ENCODE measurements around the gene SDK2. TPM values are rescaled to one million over a fixed set of nuclear protein-coding genes. Genes with fewer than 3 reads are reported as not detected.

The SDK2 gene
- total RNA-seq, 1 donor from 2014 or later = 31.2 TPM

- no peaks in the 10 kb centered on the region for H3K9me3 Mint-ChIP-seq
- H3K27me3 Mint-ChIP-seq (ENCODE audit: low read depth) = peaks cover 6% of the 10 kb centered on the region
- no peak overlapping the region for H3K4me3 Mint-ChIP-seq
- H3K4me1 Mint-ChIP-seq = peaks cover 36% of the 10 kb centered on the region
- H3K27ac Mint-ChIP-seq (ENCODE audit: unreplicated experiment) = peak overlapping the region; percentile 35
- no peak for TF ChIP-seq CTCF (conservative IDR thresholded peaks at IDR 0.05)
- no peak for DNase-seq (ENCODE audit: low read depth, low spot score)
- no peaks in the 10 kb centered on the region for H3K36me3 Mint-ChIP-seq (ENCODE audit: low read depth)
These were observed 278.2 kb downstream of the SDK2 start for GRCh38 chr17:73365906-73366623.

GRCh38 chr17:73365301-73365874, 278.9 kb downstream of the SDK2 start:
- no peak for DNase-seq (ENCODE audit: low read depth, low spot score)
- TF ChIP-seq CTCF (conservative IDR thresholded peaks at IDR 0.05) = no peak
- H3K4me1 Mint-ChIP-seq = peaks cover 43% of the 10 kb centered on the region
- H3K9me3 Mint-ChIP-seq = no peaks in the 10 kb centered on the region
- H3K36me3 Mint-ChIP-seq (ENCODE audit: low read depth) = no peaks in the 10 kb centered on the region
- no peak overlapping the region for H3K4me3 Mint-ChIP-seq
- peak overlapping the region; percentile 36 for H3K27ac Mint-ChIP-seq (ENCODE audit: unreplicated experiment)
- peaks cover 6% of the 10 kb centered on the region for H3K27me3 Mint-ChIP-seq (ENCODE audit: low read depth)

GRCh38 chr17:73364155-73364522, 280.1 kb downstream of the SDK2 start:
- Mint-ChIP-seq H3K4me3 (no peak overlapping the region), H3K27me3 (ENCODE audit: low read depth) (peaks cover 7% of the 10 kb centered on the region), H3K36me3 (ENCODE audit: low read depth) (no peaks in the 10 kb centered on the region), H3K4me1 (peaks cover 50% of the 10 kb centered on the region), H3K27ac (ENCODE audit: unreplicated experiment) (no peak overlapping the region), H3K9me3 (no peaks in the 10 kb centered on the region)
- no peak for DNase-seq (ENCODE audit: low read depth, low spot score)
- TF ChIP-seq CTCF (conservative IDR thresholded peaks at IDR 0.05) = no peak

- Mint-ChIP-seq H3K9me3 (no peaks in the 10 kb centered on the region), H3K27me3 (ENCODE audit: low read depth) (peaks cover 7% of the 10 kb centered on the region), H3K4me1 (peaks cover 50% of the 10 kb centered on the region), H3K4me3 (no peak overlapping the region), H3K36me3 (ENCODE audit: low read depth) (no peaks in the 10 kb centered on the region), H3K27ac (ENCODE audit: unreplicated experiment) (no peak overlapping the region)
- TF ChIP-seq CTCF (conservative IDR thresholded peaks at IDR 0.05) = no peak
- DNase-seq (ENCODE audit: low read depth, low spot score) = no peak
These were observed 280.6 kb downstream of the SDK2 start for GRCh38 chr17:73363442-73364154.

GRCh38 chr17:73362697-73363096, 281.5 kb downstream of the SDK2 start:
- no peak for TF ChIP-seq CTCF (conservative IDR thresholded peaks at IDR 0.05)
- Mint-ChIP-seq H3K4me3 (no peak overlapping the region), H3K36me3 (ENCODE audit: low read depth) (no peaks in the 10 kb centered on the region), H3K9me3 (no peaks in the 10 kb centered on the region), H3K4me1 (peaks cover 48% of the 10 kb centered on the region), H3K27ac (ENCODE audit: unreplicated experiment) (no peak overlapping the region), H3K27me3 (ENCODE audit: low read depth) (peaks cover 7% of the 10 kb centered on the region)
- no peak for DNase-seq (ENCODE audit: low read depth, low spot score)
